Neural progenitor cell (in vitro differentiated cells): Measurements from ENCODE around the gene SNX21.

ENCODE experiments used
- CTCF ChIP-seq: fragments of 200-600 bp; sonication (generic); IDR thresholded peaks from 2 replicates; pipeline ENCODE4 v1.5.1; 2017; ENCODE audit warnings: antibody characterized with exemption, mild to moderate bottlenecking
- EZH2 ChIP-seq: fragments of 200-600 bp; sonication (generic); IDR thresholded peaks from 2 replicates; pipeline ENCODE4 v1.6.1; 2017; ENCODE audit warnings: antibody characterized with exemption, mild to moderate bottlenecking, moderate library complexity

- no peak for TF ChIP-seq EZH2
- TF ChIP-seq CTCF = no peak
Measured at GRCh38 chr20:45836841-45837240, 3.2 kb downstream of the SNX21 start.
